HG03378 (cell line): ENCODE data around the gene OR1D2.
"Not testable (repeated sequence)": the region's sequence is repeated elsewhere in the genome, so short reads cannot be mapped to it uniquely, and the experiment has no call there.

Experiments used
- ATAC-seq: cut with Tn5 transposase; IDR thresholded peaks from one replicate; pipeline ENCODE4 v1.9.1; 2021; ENCODE audit warnings: mild to moderate bottlenecking, moderate library complexity; ENCODE audit not compliant: unreplicated experiment

OR1D2 gene, protein sequence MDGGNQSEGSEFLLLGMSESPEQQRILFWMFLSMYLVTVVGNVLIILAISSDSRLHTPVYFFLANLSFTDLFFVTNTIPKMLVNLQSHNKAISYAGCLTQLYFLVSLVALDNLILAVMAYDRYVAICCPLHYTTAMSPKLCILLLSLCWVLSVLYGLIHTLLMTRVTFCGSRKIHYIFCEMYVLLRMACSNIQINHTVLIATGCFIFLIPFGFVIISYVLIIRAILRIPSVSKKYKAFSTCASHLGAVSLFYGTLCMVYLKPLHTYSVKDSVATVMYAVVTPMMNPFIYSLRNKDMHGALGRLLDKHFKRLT

DNA sequence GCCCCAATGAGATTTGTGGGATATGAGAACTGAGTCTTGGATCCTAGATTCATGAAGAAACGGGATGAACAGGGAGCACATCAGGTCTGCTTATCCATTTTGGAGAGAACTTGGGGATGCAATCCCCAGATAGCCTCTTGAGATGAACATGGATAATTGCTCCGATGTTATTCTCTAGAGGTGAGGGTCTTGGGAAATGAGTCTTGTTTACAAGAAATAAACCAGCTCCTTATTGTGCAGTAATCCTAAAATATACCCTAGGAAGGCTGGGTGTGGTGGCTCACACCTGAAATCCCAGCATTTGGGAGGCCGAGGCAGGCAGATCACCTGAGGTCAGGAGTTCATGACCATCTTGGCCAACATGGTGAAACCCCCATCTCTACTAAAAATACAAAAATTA, at the start of gene OR1D2:
Gene OR1D2 (minus strand): TSS at position 101 of the 400 bp plus-strand sequence. CDS start 11,426 bp downstream, outside the sequence.
- ATAC-seq, result no peak

DNA sequence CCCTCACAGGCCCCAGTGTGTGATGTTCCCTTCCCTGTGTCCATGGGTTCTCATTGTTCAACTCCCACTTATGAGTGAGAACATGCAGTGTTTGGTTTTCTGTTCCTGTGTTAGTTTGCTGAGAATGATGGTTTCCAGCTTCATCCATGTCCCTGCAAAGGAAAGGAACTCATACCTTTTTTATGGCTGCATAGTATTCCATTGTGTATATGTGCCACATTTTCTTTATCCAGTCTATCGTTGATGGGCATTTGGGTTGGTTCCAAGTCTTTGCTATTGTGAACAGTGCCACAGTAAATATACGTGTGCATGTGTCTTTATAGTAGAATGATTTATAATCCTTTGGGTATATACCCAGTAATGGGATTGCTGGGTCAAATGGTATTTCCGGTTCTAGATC, 33.3 kb upstream of the OR1D2 start:
- ATAC-seq, result not testable (repeated sequence)

DNA sequence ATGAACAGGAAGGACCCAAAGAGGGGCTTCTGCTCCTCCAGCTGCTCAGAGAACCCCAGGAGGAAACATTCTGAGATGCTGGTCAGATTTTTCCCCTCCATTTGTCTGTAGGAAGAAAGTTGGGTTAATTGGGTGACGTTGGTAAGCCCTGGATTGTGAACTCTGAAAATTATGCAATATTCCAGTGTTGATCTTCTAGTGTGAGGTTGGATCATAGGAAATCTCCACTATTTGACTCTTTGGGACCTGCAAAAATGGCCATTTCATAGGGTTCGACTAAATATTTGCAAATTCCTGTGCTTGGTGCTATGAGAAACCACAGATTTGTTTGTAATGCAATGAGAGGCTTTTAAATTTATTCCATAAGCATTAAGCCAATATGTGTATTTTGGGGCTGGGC, 23.2 kb upstream of the OR1D2 start, which contains the start of gene OR1G1:
Gene OR1G1 (minus strand): TSS at position 101 of the 400 bp plus-strand sequence. CDS start 0 bp downstream, at position 101.
- no peak for ATAC-seq

DNA sequence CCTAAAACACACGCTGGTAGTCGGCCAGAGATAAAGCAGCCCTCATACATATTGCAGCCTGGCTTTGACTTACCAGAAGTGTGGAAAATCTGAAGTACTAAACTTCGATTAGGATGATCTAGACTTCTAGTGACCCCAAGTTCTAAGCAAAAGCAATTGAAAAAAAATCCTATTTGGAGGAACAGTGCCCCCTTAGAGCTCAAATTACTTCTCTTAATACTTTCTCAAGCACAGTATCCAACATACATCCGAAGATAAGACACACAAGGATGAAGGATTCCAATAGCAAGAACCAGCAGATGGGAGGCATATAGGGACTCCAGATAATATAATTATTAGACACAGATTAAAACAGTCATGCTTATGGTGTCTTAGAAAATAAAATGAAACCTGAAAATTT, 30.4 kb downstream of the OR1D2 start:
- ATAC-seq, result not testable (repeated sequence)

DNA sequence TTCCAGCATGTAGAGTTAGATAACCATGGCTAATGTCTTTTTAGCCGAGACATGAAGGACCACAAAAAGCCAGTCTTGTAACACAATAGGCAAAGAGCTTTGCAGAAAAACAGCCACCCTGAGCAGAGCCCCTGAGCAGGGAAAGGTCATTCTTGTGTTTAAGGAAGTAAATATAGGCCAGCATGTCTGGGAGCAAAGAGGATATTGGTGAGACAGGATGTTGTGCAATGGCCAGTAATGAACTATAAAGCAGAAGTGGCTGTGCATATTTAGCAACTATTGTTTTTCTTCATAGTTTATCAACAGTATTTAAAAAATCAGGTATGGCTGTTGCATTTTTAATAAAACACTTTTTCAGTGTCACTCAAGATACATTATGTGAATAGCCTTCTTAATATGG, 39.0 kb downstream of the OR1D2 start:
- not testable (repeated sequence) for ATAC-seq

DNA sequence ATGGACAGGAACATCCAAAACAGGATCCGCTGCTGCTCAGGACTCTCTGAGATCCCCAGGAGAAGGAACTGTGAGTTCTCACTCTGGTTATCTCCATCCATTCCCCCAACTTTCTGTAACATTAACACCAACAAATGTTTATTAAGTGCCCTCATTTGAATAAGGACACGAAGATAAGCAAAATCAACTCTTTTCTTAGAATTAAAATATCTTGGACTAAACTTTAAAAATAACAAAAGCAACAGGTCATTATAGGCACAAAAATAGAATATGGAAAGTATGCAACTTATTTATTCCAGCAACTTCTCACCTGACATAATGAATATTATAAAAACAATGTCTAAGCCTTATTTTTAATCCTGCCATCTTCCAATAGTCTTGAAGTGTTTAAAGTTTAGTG, 40.7 kb downstream of the OR1D2 start, which contains the start of gene OR1D5:
Gene OR1D5 (minus strand): TSS at position 101 of the 400 bp plus-strand sequence. CDS start 0 bp downstream, at position 101.
- ATAC-seq, result not testable (repeated sequence)

DNA sequence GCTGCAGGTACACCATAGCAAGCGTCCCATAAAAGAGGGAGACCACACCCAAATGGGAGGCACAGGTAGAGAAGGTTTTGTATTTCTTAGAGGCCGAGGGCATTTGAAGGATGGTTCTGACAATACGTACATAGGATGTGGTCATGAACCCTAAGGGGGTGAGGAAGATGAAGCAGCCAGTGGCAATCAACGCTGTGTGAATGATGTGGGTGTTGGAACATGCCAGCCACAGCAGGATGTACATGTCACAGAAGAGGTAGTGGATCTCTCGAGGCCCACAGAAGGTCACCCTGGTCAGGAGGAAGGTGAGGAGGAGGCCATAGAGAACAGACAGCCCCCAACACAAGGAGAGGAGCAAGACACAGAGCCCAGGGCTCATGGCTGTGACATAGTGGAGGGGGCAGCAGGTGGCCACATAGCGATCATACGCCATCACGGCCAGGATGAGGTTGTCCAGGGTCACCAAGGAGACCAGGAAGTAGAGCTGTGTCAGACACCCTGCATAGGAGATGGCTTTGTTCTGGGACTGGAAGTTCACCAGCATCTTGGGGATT, 41.3 kb downstream of the OR1D2 start:
- not testable (repeated sequence) for ATAC-seq

DNA sequence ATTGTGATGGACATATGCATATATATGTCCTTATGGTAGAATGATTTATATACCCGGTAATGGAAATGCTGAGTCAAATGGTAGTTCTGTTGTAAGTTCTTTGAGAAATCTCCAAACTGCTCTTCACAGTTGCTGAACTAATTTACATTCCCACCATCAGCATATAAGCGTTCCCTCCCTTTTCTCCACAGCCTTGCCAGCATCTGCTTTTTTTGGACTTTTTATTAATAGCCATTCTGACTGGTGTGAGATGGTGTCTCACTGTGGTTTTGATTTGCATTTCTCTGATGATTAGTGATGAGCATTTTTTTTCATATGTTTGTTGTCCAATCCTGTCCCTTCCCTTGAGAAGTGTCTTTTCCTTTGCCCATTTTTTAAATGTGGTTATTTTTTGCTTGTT, 49.4 kb downstream of the OR1D2 start:
- not testable (repeated sequence) for ATAC-seq

DNA sequence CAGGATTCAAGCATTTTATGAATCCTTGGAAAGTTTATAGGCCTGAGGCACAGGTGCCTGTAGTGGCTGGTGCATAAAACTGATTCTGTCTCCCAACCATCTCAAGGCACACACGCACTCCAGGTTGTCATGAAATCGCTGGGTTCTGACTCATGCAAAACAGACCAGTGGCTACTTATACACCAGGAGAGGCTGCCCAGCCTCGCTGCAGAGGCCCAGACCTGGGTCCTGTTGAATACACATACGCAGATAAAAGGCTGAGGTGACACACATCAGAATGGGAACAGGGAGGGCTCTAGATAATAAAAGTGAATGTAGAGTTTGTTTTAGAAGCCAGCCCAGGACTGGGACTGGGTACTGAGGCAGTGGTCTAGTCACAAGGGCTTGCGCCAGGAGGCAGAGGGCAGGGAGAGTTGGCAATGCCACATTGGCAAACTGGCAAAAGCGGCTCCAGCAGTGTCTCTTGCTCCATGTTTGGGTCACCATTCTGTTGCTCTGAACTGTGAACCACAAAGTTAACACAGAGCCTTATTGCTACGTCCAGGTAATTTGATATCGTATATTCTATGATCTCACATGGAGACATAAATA, 54.4 kb downstream of the OR1D2 start:
- no peak for ATAC-seq

DNA sequence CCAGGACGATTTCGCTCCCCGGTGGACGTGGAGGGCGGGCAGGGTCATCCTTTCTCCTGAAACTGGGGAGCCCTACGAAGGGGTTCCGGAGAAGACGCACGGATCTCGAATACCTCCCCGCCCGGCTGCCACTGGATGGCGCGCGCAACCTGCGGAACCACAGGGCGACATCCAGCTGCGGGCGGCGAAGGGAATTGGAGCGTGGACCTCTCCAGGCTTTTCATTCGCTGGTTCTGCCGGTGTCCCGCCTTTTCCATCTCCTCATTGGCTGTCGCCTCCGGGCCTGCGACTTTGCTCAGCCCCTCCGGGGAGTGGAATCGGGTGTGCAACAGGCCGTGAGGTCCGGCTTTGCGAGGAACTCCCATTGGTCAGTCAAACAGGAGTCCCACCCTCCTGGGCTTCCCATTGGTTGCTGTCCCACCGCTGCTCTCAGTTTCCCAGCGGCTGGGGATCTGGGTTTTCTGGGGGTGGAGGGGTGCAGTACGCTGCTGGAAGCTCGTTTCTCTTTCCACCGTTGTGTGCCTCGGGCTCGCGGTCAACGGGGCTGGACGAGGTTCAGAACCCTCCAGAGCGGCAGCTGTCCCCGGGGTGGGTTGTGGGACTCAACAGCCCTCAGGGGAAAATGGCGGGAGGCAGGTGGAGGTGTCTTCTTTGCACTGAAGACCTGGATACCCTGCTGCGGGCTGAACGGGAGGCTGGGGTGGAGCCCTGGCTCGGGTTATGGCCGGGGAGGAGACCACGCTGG, 55.3 kb downstream of the OR1D2 start:
- peak; percentile 90 for ATAC-seq

DNA sequence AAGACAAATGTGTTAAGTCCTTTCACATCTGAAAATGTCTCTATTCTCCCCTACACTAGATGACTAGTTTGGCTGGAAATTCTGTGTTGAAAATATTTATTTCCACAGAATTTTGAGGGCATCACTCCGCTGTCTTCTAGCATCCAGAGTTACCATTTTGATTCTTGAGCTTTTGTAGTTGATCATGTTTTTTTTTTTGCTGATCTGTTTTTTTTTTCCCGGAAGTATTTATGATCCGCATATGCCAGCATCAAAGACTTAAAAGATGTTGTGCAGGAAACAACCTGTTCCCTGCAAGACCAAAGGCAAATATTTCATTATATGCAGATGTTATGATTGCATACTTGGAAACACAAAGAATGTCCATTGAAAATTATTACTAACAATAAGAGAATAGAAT, 57.5 kb downstream of the OR1D2 start:
- ATAC-seq, result no peak

DNA sequence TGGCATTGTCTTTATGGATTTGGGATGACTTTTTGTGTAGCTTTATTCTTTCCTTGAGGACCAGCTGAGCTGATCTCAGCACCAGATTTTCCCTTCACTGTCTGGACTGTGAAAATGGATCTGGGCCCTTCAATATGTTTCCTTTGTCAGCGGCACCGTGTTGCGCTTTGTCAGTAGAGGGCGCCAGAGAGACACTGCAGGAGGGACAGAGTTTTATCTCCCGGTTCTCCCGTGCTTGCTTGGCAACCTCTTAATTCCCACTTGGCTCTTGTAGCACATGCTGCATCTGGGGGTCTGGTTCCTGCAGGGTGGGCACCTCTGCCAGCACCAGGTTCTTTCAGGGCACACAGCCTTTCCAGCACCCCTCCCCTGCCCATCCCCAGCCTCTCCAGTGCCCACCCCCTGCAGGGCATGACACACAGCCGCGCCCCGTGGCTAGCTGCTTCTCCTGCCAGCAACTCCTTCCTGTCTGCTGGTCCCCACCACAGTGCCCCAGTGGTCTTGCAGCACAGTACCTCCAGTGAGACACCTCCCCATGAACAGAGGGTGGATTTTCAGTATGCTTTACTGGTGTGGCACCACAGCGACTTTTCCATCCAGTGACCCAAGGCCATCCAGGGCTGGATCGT, 60.4 kb downstream of the OR1D2 start:
- no peak for ATAC-seq

DNA sequence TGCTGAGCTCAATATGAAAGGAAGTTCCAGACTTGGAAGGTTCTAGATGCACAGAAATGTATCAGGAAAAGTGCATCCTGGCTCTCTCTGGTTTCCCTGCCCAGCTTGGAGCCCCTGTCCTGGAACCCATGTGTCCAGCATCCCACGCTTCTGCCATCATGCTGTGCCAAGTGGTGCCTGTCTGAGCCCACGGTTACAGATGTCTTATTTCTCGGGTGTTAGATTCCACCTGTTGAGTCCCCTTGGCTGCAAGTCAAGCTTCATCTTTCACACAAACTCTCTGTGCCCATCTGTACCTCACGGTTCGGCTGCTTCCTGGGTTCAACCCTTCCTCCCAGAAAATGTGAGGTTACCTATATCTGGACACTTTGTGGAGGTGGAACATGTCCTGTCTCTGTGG, 63.3 kb downstream of the OR1D2 start:
- ATAC-seq, result no peak

DNA sequence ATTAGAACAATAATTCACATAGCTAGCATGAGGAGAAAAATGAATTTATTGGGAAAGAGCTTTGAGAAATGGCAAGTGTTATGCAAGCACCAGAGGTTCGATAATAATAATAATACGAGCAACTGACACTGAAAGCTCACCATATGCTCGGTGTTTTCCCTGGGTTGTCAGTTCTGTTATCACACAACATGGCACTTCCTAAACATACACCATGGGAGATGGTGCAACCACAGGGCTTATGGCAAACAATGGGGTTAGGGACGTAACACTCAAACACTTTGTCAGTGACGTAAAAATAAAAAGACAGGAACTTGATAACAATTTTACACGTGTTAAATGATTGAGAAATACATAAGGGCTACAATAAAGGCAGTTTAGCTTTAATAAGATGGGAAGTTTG, 64.5 kb downstream of the OR1D2 start:
- no peak for ATAC-seq

DNA sequence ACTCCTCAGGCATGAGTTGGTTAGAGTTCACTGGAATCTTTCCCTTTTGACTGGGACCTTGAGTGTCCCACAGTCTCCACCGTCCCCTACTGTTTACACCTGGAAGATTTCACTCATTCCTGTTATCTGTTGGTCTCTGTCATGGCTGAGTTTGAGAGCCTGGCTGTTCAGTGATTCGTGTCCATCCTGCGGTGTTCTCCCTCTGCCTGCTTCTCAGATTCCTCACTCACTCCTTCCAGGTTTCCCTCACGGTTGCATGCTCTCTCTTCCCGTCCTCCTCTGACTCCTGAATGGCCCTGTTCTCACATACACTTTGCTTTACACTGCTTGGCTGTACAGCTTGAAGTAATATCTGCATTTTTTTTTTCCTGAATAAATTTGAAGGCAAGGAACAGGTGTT, 65.3 kb downstream of the OR1D2 start:
- ATAC-seq, result no peak
